Stimulated activated memory B cell treated with anti-CD40 and anti-IgM and Interleukin-4, amounts not matched to agents 10 μg/mL and 1 μg/mL and 100 μg/mL, for 72 hours (primary cell): ENCODE data around the gene TSGA10IP.

Experiments
- ATAC-seq: fragments of 150-1000 bp; cut with Tn5 transposase; 2 replicates; pipeline ENCODE4 v1.10.0; 2021
- H3K27ac Mint-ChIP-seq: one replicate; pipeline ENCODE4 v1.8.0; 2022; ENCODE audit warnings: mild to moderate bottlenecking, mixed read lengths
- H3K27me3 Mint-ChIP-seq: one replicate; pipeline ENCODE4 v1.8.0; 2022; ENCODE audit warnings: mixed read lengths
- H3K36me3 Mint-ChIP-seq: one replicate; pipeline ENCODE4 v1.8.0; 2022; ENCODE audit warnings: mixed read lengths
- H3K4me1 Mint-ChIP-seq: one replicate; pipeline ENCODE4 v1.8.0; 2022; ENCODE audit warnings: mixed read lengths
- H3K4me3 Mint-ChIP-seq: one replicate; pipeline ENCODE4 v1.8.0; 2022; ENCODE audit warnings: mild to moderate bottlenecking, moderate library complexity, mixed read lengths
- H3K9me3 Mint-ChIP-seq: one replicate; pipeline ENCODE4 v1.8.0; 2022; ENCODE audit warnings: mixed read lengths

TSGA10IP gene

DNA sequence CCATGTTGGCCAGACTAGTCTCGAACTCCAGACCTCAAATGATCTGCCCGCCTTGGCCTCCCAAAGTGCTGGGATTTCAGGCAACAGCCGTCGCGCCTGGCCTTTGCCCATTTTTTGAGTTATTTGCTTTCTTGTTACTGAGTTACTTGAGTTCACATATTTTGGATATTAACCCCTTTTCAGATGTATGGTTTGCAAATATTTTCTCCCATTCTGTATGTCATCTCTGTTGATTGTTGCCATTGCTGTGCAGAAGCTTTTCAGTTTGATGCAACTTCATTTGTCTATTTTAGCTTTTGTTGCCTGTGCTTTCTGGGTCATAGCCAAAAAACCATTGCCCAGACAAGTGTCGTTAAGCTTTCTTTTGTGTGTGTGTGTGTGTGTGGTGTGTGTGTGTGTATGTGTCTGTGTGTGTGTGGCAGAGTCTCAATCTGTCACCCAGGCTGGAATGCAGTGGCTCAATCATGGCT, 6.8 kb downstream of the TSGA10IP start:
- H3K27ac Mint-ChIP-seq = no peak overlapping the region
- H3K4me1 Mint-ChIP-seq = peaks cover 7% of the 10 kb centered on the region
- no peaks in the 10 kb centered on the region for H3K9me3 Mint-ChIP-seq
- H3K4me3 Mint-ChIP-seq = no peak overlapping the region
- ATAC-seq = no peak
- H3K27me3 Mint-ChIP-seq = no peaks in the 10 kb centered on the region
- H3K36me3 Mint-ChIP-seq = no peaks in the 10 kb centered on the region

DNA sequence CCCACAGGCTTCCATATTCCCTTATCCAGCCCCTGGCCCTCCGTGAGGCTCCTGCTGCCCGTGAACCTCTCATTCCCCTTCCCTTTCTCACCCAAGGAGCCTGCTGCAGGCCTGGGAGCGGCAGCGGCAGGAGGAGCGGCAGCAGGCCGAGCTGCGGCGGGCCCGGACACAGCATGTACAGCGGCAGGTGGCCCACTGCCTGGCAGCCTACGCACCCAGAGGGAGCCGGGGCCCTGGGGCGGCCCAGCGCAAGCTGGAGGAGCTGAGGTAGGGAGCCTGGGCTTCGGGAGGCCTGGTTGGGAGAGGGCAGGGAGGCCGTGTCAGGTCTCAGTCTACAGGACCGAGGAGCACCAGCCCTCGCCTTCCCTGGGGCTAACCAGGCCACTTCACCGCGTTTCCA, 8.2 kb downstream of the TSGA10IP start:
- H3K27ac Mint-ChIP-seq = no peak overlapping the region
- ATAC-seq = no peak
- H3K36me3 Mint-ChIP-seq = no peaks in the 10 kb centered on the region
- no peaks in the 10 kb centered on the region for H3K27me3 Mint-ChIP-seq
- H3K4me3 Mint-ChIP-seq = no peak overlapping the region
- peaks cover 16% of the 10 kb centered on the region for H3K4me1 Mint-ChIP-seq
- no peaks in the 10 kb centered on the region for H3K9me3 Mint-ChIP-seq

DNA sequence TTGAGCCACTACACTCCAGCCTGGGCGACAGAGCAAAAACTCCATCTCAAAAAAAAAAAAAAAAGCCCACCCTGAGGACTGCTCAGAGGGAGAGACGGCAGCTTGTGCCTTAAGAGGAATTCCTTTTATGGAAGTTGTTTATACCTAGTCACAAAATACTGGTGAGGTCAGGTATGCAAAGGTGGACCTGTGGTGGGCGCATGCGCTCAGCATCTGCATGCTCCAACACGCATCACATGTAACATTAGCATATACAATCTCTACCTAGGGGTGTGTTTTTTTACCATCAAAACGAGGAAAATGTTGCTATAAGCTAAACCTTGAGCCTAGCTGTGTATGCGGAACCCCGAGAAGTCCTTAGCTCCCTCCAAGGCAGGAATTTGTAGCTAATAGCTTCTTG, 9.5 kb downstream of the TSGA10IP start:
- Mint-ChIP-seq H3K4me3 (no peak overlapping the region), H3K4me1 (peaks cover 16% of the 10 kb centered on the region), H3K27me3 (no peaks in the 10 kb centered on the region), H3K27ac (no peak overlapping the region), H3K9me3 (no peaks in the 10 kb centered on the region), H3K36me3 (no peaks in the 10 kb centered on the region)
- ATAC-seq = no peak

DNA sequence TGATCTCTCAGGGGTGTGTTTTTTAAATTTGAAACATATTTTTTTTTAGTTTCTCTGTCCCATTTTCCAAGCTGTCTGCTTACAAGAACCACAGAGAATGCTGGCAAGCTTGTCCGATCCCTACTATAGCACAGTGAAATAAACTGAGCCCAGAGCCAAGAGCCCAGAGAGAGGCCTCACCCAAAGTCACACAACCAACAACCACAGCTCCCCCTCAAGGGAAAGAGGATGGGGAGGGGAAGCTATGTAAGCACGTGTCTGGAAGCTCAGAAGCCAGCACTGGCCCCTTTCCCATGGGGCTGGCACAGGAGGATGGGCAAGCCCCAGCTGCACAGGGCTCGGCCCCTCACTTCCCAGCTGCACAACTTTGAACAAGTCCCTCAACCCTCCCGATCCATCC, 13.0 kb downstream of the TSGA10IP start:
- H3K9me3 Mint-ChIP-seq = no peaks in the 10 kb centered on the region
- H3K27me3 Mint-ChIP-seq = no peaks in the 10 kb centered on the region
- H3K36me3 Mint-ChIP-seq = peaks cover 11% of the 10 kb centered on the region
- H3K27ac Mint-ChIP-seq = peak overlapping the region; percentile 89
- peaks cover 36% of the 10 kb centered on the region for H3K4me1 Mint-ChIP-seq
- H3K4me3 Mint-ChIP-seq = no peak overlapping the region
- no peak for ATAC-seq

DNA sequence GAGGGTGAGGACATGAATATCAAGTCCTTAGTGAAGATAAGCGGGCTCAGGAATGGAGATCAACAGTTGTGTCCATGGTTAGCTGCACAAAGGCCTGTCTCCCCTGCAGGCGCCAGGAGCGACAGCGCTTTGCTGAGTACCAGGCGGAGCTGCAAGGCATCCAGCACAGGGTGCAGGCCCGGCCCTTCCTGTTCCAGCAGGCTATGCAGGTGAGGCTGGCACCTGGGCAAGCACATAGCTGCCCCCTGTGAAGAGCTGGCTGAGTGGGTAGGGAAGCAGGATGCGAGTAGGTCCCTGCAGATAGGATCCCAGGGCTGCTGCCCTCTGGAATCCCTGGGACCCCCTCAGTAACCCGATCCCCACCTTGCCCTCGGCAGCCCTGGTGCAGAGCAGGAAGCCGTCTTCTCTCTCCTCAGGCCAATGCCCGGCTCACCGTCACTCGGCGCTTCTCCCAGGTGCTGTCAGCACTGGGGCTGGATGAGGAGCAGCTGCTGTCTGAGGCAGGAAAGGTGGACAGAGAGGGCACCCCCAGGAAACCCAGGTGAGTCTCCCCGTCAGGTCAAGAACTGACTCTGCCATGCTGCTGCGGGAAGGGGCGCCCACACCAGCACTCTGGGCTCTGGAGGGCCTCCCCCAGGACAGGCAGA, 13.6 kb downstream of the TSGA10IP start:
- Mint-ChIP-seq H3K4me3 (no peak overlapping the region), H3K4me1 (peaks cover 42% of the 10 kb centered on the region), H3K27ac (no peak overlapping the region), H3K27me3 (no peaks in the 10 kb centered on the region), H3K36me3 (peaks cover 16% of the 10 kb centered on the region), H3K9me3 (no peaks in the 10 kb centered on the region)
- no peak for ATAC-seq

DNA sequence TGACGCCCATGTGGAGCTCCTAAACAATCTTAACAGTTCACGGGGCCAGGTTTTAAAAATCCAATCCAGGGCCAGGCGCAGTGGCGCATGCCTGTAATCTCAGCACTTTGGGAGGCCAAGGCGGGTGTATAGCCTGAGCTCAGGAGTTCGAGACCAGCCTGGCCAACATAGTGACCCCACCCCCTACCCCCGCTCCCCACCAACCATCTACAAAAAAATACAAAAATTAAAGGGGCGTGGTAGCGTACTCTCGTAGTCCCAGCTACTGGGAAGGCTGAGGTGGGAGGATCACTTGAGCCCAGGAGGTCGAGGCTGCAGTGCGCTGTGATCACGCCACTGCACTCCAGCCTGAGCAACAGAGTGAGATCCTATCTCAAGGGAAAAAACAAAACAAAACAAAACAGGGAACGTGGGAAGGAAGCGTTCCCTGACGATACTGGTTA, 15.6 kb downstream of the TSGA10IP start:
- no peaks in the 10 kb centered on the region for H3K27me3 Mint-ChIP-seq
- peaks cover 50% of the 10 kb centered on the region for H3K4me1 Mint-ChIP-seq
- H3K4me3 Mint-ChIP-seq = peak overlapping the region; percentile 93
- H3K9me3 Mint-ChIP-seq = no peaks in the 10 kb centered on the region
- H3K36me3 Mint-ChIP-seq = peaks cover 33% of the 10 kb centered on the region
- peak overlapping the region; percentile 95 for H3K27ac Mint-ChIP-seq
- ATAC-seq = no peak

DNA sequence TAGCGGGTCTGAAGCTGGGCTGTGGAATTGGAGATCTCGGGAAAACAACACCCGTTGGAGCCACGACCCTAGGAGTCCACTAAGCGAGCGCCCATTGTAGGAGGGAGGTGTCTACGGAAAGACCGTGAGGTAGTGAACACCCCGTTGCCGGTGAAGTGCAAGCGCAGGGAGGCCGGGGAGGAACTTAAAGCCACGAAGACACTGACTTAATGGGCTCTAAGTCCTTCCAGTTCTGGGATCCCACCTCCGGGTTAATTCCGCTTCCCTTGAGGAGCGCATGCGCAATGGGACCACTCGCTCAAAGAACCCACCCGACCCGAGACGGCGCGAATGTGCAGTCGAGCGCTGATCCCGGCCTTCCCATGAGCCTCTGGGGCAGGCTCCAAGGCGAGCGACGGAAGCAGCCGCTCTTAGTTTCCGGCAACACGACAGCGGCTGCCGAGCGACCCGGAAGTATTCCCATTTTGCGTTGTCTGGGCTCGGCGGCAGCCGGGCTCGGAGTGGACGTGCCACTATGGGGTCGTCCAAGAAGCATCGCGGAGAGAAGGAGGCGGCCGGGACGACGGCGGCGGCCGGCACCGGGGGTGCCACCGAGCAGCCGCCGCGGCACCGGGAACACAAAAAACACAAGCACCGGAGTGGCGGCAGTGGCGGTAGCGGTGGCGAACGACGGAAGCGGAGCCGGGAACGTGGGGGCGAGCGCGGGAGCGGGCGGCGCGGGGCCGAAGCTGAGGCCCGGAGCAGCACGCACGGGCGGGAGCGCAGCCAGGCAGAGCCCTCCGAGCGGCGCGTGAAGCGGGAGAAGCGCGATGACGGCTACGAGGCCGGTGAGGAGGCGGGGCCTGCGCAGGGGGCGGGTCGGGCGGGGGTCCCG, 16.2 kb downstream of the TSGA10IP start, which contains the start of gene SART1:
SART1 (plus strand) TSS at position 468 of the 874 bp plus-strand sequence; CDS start at position 515, 47 bp downstream.
- Mint-ChIP-seq H3K27ac (peak within 1 kb of the TSS; percentile 95), H3K27me3 (no peaks in the 10 kb centered on the region)
- ATAC-seq = peak; percentile 97

DNA sequence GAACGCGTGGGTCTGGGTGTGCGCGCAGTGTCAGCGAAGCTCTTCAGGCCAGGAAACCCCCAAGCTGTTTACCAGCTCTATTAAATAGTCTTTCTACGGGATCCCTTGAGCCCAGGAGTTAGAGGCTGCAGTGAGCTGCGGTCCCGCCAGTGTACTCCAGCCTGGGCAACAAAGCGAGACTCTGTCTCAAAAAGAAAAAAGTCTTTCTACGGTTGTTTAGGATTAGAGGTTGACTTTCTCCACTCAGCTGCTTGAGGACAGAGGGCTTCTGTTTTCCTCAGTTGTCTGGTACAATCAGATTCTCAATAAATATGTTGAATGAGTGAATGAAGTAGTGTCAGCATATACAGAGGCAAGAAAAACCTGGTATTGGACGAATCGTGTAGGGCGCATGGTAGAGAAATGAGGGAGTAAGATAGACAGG, 16.9 kb downstream of the TSGA10IP start:
- Mint-ChIP-seq H3K27ac (peak overlapping the region; percentile 95), H3K4me3 (peak overlapping the region; percentile 93), H3K9me3 (no peaks in the 10 kb centered on the region), H3K4me1 (peaks cover 42% of the 10 kb centered on the region), H3K27me3 (no peaks in the 10 kb centered on the region), H3K36me3 (peaks cover 46% of the 10 kb centered on the region)
- ATAC-seq = no peak

More for the DNA sequence above, 16.2 kb downstream of the TSGA10IP start, which contains the start of gene SART1:
- Mint-ChIP-seq H3K4me3 (peak within 1 kb of the TSS; percentile 93), H3K36me3 (peaks cover 40% of the 10 kb centered on the region), H3K4me1 (peaks cover 48% of the 10 kb centered on the region), H3K9me3 (no peaks in the 10 kb centered on the region)

DNA sequence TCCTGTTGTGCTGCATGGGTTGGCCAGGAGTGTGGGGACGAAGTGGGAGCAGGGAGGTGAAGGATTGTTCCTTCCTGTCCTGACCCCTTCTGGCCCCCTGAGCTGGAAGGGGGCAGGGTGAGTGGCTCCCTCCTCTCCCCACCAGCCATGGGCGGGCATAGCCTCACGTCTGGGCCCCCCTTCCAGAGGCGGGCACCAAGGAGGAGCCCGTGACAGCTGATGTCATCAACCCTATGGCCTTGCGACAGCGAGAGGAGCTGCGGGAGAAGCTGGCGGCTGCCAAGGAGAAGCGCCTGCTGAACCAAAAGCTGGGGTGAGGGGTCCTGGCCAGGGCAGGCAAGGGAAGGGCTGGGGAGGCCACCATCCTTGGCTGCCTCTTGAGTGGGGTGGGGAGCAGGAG, 19.6 kb downstream of the TSGA10IP start:
- no peak overlapping the region for H3K4me3 Mint-ChIP-seq
- H3K9me3 Mint-ChIP-seq = no peaks in the 10 kb centered on the region
- peaks cover 63% of the 10 kb centered on the region for H3K36me3 Mint-ChIP-seq
- H3K27me3 Mint-ChIP-seq = no peaks in the 10 kb centered on the region
- H3K4me1 Mint-ChIP-seq = peaks cover 40% of the 10 kb centered on the region
- no peak overlapping the region for H3K27ac Mint-ChIP-seq
- ATAC-seq = no peak

DNA sequence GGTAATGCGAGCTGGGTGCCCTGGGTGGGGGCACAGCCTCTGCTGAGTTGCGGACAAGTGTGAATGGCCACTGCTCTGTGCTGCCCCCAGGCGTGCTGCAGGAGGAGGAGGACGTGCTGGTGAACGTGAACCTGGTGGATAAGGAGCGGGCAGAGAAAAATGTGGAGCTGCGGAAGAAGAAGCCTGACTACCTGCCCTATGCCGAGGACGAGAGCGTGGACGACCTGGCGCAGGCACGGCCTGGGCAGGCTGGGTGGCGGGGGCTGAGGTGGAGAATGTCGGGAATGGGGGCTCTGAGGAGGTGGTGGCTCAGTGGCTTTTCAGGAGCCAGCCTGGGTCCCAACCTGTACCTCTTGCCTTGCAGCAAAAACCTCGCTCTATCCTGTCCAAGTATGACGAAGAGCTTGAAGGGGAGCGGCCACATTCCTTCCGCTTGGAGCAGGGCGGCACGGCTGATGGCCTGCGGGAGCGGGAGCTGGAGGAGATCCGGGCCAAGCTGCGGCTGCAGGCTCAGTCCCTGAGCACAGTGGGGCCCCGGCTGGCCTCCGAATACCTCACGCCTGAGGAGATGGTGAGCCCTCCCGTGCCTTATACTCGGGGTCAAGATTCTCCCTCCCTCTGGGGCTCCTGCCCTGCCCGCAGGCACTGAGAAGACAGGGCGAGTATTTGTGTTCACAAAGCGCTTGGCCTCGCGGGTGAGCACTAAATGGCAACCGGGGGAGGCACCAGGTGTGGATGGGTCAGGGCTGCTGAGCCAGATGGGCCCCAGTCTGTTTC, 20.9 kb downstream of the TSGA10IP start:
- Mint-ChIP-seq H3K4me1 (peaks cover 44% of the 10 kb centered on the region), H3K9me3 (no peaks in the 10 kb centered on the region), H3K27me3 (no peaks in the 10 kb centered on the region), H3K36me3 (peaks cover 71% of the 10 kb centered on the region), H3K27ac (no peak overlapping the region), H3K4me3 (no peak overlapping the region)
- ATAC-seq = no peak

DNA sequence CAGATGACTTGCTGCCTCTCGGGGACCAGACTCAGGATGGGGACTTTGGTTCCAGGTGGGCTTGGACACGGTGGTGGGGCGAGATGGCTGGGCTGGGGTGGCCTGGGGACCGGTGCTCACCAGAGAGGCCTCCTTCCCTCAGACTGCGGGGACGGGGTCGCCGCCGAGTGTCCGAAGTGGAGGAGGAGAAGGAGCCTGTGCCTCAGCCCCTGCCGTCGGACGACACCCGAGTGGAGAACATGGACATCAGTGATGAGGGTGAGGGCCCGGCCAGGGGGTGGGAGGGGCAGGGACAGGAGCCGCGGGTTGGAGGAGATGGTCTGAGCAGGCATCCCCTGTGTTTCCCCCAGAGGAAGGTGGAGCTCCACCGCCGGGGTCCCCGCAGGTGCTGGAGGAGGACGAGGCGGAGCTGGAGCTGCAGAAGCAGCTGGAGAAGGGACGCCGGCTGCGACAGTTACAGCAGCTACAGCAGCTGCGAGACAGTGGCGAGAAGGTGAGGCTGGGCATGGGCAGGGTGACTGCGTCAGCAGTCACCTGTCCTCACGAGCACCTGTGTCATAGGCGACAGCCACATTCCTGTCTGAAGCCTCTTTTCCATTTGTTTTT, 22.2 kb downstream of the TSGA10IP start:
- no peaks in the 10 kb centered on the region for H3K27me3 Mint-ChIP-seq
- peaks cover 81% of the 10 kb centered on the region for H3K36me3 Mint-ChIP-seq

DNA sequence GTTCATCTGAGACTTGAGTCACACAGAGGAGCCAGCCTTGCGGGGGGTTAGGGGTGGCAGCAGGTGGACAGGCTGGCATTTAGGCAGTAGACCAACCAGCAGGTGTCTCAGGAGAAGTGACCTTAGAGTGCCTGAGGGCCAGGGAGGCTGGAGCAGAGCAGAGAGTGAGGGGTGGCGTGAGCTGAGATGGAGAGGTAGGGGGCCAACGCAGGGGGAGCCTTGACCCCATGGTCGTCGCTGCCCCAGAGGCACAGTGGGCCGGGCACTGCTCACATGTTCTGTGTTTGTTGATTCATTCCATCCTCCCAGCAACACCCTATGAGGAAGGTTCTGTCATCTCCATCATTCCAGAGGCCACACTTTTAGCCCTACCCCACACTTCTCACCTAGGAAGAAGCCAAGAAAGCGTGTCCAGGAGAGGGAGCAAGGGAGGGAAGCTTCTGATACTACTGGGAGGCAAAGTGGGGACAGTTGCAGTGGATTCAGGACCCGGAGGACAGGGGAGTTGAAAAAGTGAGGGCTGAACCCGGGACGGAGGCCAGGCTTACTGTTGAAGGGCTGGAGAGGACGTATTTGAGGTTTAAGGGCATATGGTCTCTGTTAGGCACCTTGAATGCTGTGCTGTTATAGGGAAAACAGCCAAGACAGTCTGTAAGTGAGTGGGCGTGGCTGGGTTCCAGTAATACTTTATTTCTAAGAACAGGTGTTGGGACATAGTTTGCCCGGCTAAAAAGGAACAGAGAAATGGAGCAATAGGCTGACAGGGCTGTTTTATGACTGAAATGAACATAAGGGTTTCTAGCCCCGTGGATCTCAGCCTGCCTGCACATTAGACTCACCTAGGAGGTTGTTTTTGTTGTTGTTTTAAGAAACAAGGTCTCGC, 23.6 kb downstream of the TSGA10IP start:
- no peaks in the 10 kb centered on the region for H3K27me3 Mint-ChIP-seq
- no peak for ATAC-seq
- no peak overlapping the region for H3K4me3 Mint-ChIP-seq
- peaks cover 81% of the 10 kb centered on the region for H3K36me3 Mint-ChIP-seq
- H3K27ac Mint-ChIP-seq = peak overlapping the region; percentile 14
- peaks cover 22% of the 10 kb centered on the region for H3K4me1 Mint-ChIP-seq
- no peaks in the 10 kb centered on the region for H3K9me3 Mint-ChIP-seq

More for the DNA sequence above, 22.2 kb downstream of the TSGA10IP start:
- H3K27ac Mint-ChIP-seq = no peak overlapping the region
- no peak for ATAC-seq
- no peaks in the 10 kb centered on the region for H3K9me3 Mint-ChIP-seq
- H3K4me3 Mint-ChIP-seq = no peak overlapping the region
- H3K4me1 Mint-ChIP-seq = peaks cover 36% of the 10 kb centered on the region

DNA sequence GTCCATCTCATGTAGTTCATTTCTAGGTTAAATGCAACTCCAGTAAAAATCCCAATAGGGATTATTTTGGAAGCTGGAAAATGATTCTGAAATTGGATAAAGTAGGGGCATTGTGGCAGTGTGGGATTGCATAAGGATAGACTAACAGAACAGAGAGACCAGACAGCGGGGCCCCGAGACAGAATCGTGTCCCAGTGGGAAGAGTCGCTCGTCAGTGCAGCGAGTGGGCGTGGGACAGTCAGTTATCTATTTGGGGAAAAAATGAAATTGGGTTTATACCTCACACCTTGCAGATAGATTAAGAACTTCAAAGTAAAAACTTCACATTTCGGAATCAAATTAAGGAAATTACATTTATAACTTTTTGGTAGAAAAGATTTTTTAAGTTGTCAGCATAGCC, 26.8 kb downstream of the TSGA10IP start:
- Mint-ChIP-seq H3K27me3 (no peaks in the 10 kb centered on the region), H3K4me3 (no peak overlapping the region), H3K4me1 (peaks cover 14% of the 10 kb centered on the region), H3K36me3 (peaks cover 70% of the 10 kb centered on the region), H3K9me3 (no peaks in the 10 kb centered on the region), H3K27ac (no peak overlapping the region)
- no peak for ATAC-seq
